RWPE1 (cell line): ENCODE data around the gene UBE2F.

ENCODE experiments used
- CTCF ChIA-PET: fragments of 350-600 bp; sonication (Branson Sonifier 250); formaldehyde crosslinking; extraction: SDS; loops from one replicate; lab custom pipeline; 2021; lab: Yijun Ruan, JAX
- POLR2A ChIA-PET: fragments of 400-600 bp; formaldehyde crosslinking; extraction: SDS; loops from one replicate; lab custom pipeline; 2020; ENCODE audit warnings: antibody characterized with exemption; ENCODE audit not compliant: low non-redundant PET; lab: Yijun Ruan, JAX
- DNase-seq: peaks from one replicate; pipeline ENCODE4 v3.0.0; 2012; ENCODE audit warnings: low spot score
- H3K27ac ChIP-seq: fragments of 450-650 bp; 2 replicates; pipeline ENCODE4 v1.5.1; 2017
- TF ChIP-seq, protein P1 (sequence below): fragments of 450-650 bp; conservative IDR thresholded peaks from 2 replicates; pipeline ENCODE4 v1.5.1; 2017; ENCODE audit warnings: low read depth, mild to moderate bottlenecking

UBE2F gene

DNA sequence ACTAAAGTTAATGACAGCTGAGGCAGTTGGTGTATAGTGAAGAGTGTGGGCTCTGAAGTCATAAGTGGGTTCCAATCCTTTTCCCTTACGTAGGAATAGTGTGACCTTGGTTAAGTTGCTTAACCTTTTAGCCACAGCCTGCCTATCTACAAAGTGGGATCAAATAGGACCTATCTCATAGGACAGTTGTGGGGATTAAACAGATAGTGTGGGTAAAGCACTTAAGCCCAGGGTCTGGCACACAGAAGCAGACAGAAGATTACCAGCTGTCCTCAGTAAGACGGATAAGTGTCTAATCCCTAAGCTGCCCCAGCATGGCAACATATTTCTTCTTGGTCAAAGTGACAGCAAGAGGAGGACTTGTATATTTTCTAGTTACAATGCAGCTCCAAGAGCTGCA is 28.2 kb downstream of the UBE2F start:
- TF ChIP-seq, protein P1, sequence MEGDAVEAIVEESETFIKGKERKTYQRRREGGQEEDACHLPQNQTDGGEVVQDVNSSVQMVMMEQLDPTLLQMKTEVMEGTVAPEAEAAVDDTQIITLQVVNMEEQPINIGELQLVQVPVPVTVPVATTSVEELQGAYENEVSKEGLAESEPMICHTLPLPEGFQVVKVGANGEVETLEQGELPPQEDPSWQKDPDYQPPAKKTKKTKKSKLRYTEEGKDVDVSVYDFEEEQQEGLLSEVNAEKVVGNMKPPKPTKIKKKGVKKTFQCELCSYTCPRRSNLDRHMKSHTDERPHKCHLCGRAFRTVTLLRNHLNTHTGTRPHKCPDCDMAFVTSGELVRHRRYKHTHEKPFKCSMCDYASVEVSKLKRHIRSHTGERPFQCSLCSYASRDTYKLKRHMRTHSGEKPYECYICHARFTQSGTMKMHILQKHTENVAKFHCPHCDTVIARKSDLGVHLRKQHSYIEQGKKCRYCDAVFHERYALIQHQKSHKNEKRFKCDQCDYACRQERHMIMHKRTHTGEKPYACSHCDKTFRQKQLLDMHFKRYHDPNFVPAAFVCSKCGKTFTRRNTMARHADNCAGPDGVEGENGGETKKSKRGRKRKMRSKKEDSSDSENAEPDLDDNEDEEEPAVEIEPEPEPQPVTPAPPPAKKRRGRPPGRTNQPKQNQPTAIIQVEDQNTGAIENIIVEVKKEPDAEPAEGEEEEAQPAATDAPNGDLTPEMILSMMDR = no peak
- CTCF ChIA-PET = no interaction called here
- H3K27ac ChIP-seq = no peak overlapping the region
- POLR2A ChIA-PET = no interaction called here
- no peak for DNase-seq

DNA sequence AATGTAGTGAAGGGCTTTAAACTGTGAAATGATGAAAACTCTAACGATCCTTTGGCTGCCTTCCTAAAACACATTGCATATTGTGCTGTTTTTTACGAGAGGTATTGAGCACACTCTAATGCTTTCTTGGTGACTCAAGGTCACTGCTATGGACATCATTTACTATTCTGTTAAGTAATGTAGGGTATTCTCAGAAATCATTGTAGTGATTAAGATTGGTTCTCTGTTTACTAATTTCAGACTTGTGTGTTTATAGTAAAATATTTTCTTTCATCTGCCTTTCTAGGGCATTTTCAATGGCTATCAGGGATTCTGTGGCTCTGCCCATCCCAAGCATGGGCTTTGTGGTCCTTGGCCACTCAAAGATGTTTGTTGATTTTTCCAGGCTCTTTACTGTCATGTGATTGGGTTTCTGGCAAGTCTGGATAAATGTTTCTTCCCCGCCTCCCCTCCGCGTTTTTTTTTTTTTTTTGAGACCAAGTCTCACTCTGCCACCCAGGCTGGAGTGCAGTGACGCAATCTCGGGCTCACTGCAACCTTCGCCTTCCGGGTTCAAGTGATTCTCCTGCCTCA is 29.3 kb downstream of the UBE2F start:
- POLR2A ChIA-PET = no interaction called here
- CTCF ChIA-PET = no interaction called here
- TF ChIP-seq, protein P1 = no peak
- DNase-seq = no peak
- H3K27ac ChIP-seq = no peak overlapping the region

DNA sequence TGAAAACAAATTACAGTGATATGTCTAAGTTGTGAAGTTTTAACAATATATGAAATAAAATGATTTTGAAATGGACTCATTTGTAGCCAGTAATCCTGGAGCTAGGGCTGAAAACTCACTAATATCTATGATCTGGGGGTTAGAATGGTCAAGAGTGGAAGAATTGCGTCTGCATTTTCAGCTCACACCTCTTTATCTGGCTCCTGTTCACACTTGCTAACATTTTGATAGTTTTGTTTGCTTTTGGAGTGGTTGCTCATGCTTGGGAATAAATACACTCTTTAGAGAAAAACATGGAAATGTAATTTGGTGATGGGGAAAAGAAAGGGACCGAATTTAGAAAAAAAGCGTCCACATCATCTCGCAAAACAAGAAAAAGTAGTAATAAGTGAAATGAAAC is 30.7 kb downstream of the UBE2F start:
- TF ChIP-seq, protein P1 = no peak
- no peak for DNase-seq
- ChIA-PET POLR2A (no interaction called here), CTCF (no interaction called here)
- H3K27ac ChIP-seq = no peak overlapping the region

DNA sequence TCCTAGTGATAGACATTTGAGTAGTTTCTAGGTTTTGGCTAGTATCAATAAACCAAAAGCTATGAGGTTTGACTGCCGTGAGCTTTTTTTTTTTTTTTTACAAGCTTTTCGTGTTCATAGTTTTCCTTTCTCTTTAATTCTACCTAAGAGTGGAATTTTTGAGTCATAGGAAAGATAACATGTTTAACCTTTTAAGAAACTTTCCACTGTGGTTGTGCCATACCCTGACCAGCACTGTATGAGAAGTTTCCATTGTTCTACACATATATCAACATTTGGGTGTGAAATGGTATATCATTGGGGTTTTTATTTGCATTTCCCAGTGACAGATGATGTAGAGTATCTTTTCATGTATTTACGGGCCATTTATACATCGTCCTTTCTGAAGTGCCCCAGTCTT is 31.7 kb downstream of the UBE2F start:
- DNase-seq = no peak
- ChIA-PET POLR2A (interaction anchor here (0.7 kb wide), 1 partner anchor 10 kb away, joined by 5 read pairs; no protein-coding TSS in a partner anchor), CTCF (no interaction called here)

DNA sequence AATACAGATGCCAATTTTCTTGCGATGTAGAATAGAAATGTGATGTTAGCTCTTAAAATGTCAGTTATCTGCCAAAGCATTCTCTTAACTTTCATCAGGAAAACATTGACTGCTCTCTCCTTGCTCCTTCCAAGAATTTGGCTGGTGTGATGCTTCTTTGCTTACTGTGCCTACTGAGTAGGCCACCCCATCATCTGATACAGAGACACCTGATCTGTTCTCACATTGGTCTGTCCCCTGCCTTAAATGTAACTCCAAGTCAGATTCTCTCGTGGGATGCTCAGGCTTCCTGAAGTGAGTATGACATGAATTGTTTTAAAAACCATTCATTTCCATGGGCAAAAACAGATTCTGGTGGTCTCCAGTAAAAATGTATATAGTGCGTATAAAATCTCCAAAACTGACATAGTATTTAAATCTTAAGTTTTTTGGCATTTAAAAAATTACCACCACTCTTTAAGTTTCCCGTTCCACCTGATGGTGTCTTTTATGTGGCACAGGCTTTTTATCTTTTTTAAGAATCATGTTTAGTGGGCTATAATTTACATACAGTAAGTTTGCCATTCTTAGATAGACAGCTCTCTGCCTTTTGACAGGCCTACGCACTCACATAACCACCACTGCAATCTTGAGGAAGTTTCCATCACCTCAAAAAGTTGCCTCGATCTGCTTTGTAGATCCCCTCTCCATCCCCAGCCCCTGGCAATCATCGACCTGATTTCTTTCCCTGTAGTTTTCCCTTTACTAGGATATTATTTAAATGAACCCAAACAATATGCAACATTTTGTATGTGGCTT is 36.6 kb downstream of the UBE2F start:
- no peak overlapping the region for H3K27ac ChIP-seq
- no peak for DNase-seq
- POLR2A ChIA-PET = no interaction called here
- CTCF ChIA-PET = no interaction called here
- TF ChIP-seq, protein P1 = no peak

More for the DNA sequence above, 31.7 kb downstream of the UBE2F start:
- TF ChIP-seq, protein P1 = no peak
- no peak overlapping the region for H3K27ac ChIP-seq

DNA sequence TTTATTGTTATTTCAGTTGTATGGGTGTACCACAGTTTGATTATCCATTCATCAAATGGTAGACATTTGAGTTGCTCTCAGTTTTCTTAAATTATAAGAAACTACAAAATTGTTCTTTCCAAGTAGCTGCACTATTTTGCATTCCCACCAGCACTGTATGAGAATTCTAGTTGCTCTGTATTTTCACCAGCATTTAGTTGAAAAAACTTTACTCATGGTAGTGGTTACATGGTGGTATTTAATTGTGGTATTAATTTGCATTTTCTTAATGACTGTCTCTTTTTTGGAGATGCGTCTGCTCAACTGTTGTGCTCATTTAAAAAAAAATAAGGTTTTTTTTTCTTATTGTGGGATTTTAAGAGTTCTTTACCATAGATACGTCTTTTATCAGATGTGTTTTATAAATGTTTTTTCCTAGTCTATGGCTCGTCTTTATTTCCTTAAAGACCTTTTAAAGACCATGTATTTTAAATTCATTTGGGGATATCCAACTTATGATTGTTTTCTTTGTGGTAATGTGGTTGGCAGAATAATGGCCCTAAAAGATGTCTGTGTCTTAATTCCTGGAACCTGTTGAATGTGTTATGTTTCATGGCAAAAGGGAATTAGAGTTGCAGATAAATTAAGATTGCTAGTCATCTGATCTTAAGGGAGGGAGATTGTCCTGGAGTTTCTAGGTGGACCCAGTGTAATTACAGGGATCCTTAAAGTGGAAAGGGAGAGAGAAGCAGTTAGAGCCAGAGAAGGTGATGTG is 37.4 kb downstream of the UBE2F start:
- no peak overlapping the region for H3K27ac ChIP-seq
- ChIA-PET CTCF (no interaction called here), POLR2A (no interaction called here)
- no peak for DNase-seq
- TF ChIP-seq, protein P1 = no peak
